Tibial nerve (tissue), 4 donors: ENCODE results near the gene HTRA1. TPM values are rescaled to one million over a fixed set of nuclear protein-coding genes. Genes with fewer than 3 reads are reported as not detected.

Source experiments
- DNase-seq, 2 donors: peaks; one replicate each; pipeline ENCODE4 v3.0.0-alpha.2; 2019; ENCODE audit warnings: low spot score in 2 of 2
- H3K27ac ChIP-seq, 4 donors: fragments of 200-600 bp; sonication (generic) in 3 of 4; one replicate each; pipeline ENCODE4 v1.5.1; 2017 to 2019; ENCODE audit warnings: mild to moderate bottlenecking in 1 of 4
- H3K27me3 ChIP-seq, 2 donors: fragments of 200-600 bp; sonication (generic) in 1 of 2; one replicate each; pipeline versions ENCODE4 v1.5.1 to v1.6.0; 2017 to 2019
- H3K36me3 ChIP-seq, 3 donors: fragments of 200-600 bp; sonication (generic); one replicate each; pipeline ENCODE4 v1.5.1; 2018 to 2019
- H3K4me1 ChIP-seq, 4 donors: fragments of 200-600 bp; sonication (generic) in 3 of 4; one replicate each; pipeline ENCODE4 v1.5.1; 2017 to 2019
- H3K4me3 ChIP-seq, 4 donors: fragments of 200-600 bp; sonication (generic) in 3 of 4; one replicate each; pipeline ENCODE4 v1.5.1; 2017 to 2019; ENCODE audit warnings: mild to moderate bottlenecking in 1 of 4, moderate library complexity in 1 of 4
- H3K9me3 ChIP-seq, 4 donors: fragments of 200-600 bp; sonication (generic) in 3 of 4; one replicate each; pipeline ENCODE4 v1.5.1; 2017 to 2019
- CTCF ChIP-seq, 5 experiments: fragments of 200-600 bp in 3 of 5; fragments of 450-650 bp in 2 of 5; sonication (generic) in 3 of 5; IDR thresholded peaks; one replicate each; pipeline ENCODE4 v1.5.1; 2016 to 2019; ENCODE audit warnings: antibody characterized with exemption in 5 of 5, mild to moderate bottlenecking in 3 of 5, moderate library complexity in 2 of 5
- EP300 ChIP-seq, 2 donors: sonication (generic); formaldehyde crosslinking; IDR thresholded peaks; one replicate each; pipeline ENCODE4 v1.6.1; 2017; ENCODE audit warnings: antibody characterized with exemption in 2 of 2, mild to moderate bottlenecking in 1 of 2
- POLR2A ChIP-seq, 2 donors: fragments of 450-650 bp; IDR thresholded peaks; one replicate each; pipeline ENCODE4 v1.6.1; 2017; ENCODE audit warnings: antibody characterized with exemption in 2 of 2, mild to moderate bottlenecking in 2 of 2, moderate library complexity in 2 of 2
- WGBS, 2 donors: methylation state at CpG; one replicate each; pipeline ENCODE4 v1.1.5; 2018; 5-methylcytosine and 5-hydroxymethylcytosine counted together
- total RNA-seq, 4 donors: library from RNA; depleted of rRNA; stranded (reverse); fragments of >200 nt; gene quantifications; one replicate each; pipeline ENCODE4 v1.1.0, GENCODE V29; 2016

HTRA1 gene
- total RNA-seq, 4 donors from 2014 or later, result 128 to 183 (median 173) TPM

DNA sequence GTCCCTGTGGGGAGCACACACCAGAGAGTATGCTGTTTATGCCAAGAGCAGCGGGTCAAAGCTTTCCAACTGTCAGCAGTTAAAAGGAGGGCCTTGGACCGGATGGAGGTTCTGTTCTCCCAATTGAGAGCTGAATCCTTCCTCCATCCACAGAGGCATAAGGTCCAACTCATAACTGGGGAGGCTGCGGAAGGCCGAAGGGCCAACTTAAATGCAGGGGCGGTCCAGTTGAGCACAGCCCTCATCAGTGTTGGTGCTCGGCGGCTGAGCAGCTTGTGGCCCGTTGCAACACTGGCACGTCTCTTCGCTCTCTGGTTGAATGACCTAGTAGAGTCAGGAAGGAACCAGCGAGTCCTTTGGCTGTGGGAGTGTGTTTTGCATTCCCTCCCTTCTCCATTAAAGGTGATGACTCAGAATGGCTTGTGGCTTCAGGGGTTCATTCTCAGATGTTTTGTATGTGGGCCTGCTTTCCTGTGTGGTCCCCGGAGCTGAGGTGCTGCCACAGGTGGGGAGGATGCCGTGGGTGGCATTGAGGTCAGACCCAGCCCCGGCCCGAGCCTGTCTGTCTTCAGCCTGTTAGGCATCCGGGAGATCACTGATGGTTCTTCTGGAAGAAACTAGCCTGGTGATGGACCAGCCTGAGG lies 54.4 kb downstream of the HTRA1 start:
- H3K4me3 ChIP-seq, result no peak overlapping the region
- WGBS, 2 donors, result 86 to 93% methylated on average over 16 of the region's 16 CpGs
- DNase-seq, result no peak
- H3K27ac ChIP-seq, result no peak overlapping the region
- TF ChIP-seq EP300 (IDR thresholded peaks at IDR 0.05) (no peak), CTCF (IDR thresholded peaks at IDR 0.05) (no peak), POLR2A (IDR thresholded peaks at IDR 0.05) (no peak)
- no peaks in the 10 kb centered on the region for H3K27me3 ChIP-seq
- no peaks in the 10 kb centered on the region for H3K4me1 ChIP-seq
- H3K36me3 ChIP-seq, result peaks cover 0 to 74% (median 0%) of the 10 kb centered on the region in 3 donors
- no peaks in the 10 kb centered on the region for H3K9me3 ChIP-seq

DNA sequence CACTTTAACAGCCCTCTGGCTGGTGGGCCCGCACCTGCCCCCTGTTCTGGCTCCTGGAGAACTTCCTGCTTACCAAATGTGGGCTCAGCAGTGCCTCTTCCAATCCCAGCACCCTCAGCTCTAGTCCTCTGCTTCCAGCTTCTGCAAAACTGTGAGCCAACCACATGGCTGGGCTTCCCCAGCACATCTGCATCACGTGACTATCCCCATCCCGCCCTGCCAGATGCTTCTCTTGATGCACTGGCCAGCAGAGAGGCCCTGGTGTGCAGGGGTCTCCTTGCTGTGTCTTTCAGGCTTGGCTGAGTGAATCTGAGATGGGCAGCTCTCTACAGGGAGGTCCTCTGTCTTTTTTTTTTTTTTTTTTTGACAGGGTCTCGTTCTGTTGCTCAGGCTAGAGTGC lies 55.4 kb downstream of the HTRA1 start:
- H3K9me3 ChIP-seq, result no peaks in the 10 kb centered on the region
- no peaks in the 10 kb centered on the region for H3K4me1 ChIP-seq
- 61 to 83% methylated on average over 4 of the region's 4 CpGs for WGBS, 2 donors
- no peak overlapping the region for H3K27ac ChIP-seq
- TF ChIP-seq POLR2A (IDR thresholded peaks at IDR 0.05), result no peak
- H3K27me3 ChIP-seq, result no peaks in the 10 kb centered on the region
- peaks cover 0 to 64% (median 0%) of the 10 kb centered on the region in 3 donors for H3K36me3 ChIP-seq
- DNase-seq, result no peak
- no peak overlapping the region for H3K4me3 ChIP-seq

GRCh38 chr10:122519144-122519543 lies 57.8 kb downstream of the HTRA1 start:
- Histone ChIP-seq H3K9me3 (no peaks in the 10 kb centered on the region), H3K4me3 (no peak overlapping the region), H3K36me3 (peaks cover 0 to 46% (median 0%) of the 10 kb centered on the region in 3 donors), H3K27me3 (no peaks in the 10 kb centered on the region), H3K4me1 (no peaks in the 10 kb centered on the region), H3K27ac (no peak overlapping the region)
- DNase-seq, result no peak
- TF ChIP-seq POLR2A (IDR thresholded peaks at IDR 0.05) (no peak), EP300 (IDR thresholded peaks at IDR 0.05) (no peak), CTCF (IDR thresholded peaks at IDR 0.05) (no peak)
- WGBS, 2 donors, result 67 to 81% methylated on average over 7 of the region's 7 CpGs

GRCh38 chr10:122519873-122520272 lies 58.5 kb downstream of the HTRA1 start:
- Histone ChIP-seq H3K4me3 (no peak overlapping the region), H3K36me3 (peaks cover 0 to 39% (median 0%) of the 10 kb centered on the region in 3 donors), H3K9me3 (no peaks in the 10 kb centered on the region), H3K4me1 (no peaks in the 10 kb centered on the region), H3K27ac (no peak overlapping the region), H3K27me3 (no peaks in the 10 kb centered on the region)
- no peak for TF ChIP-seq CTCF (IDR thresholded peaks at IDR 0.05)
- DNase-seq, result no peak
- 87% methylated on average over 13 to 15 of the region's 15 CpGs for WGBS, 2 donors

DNA sequence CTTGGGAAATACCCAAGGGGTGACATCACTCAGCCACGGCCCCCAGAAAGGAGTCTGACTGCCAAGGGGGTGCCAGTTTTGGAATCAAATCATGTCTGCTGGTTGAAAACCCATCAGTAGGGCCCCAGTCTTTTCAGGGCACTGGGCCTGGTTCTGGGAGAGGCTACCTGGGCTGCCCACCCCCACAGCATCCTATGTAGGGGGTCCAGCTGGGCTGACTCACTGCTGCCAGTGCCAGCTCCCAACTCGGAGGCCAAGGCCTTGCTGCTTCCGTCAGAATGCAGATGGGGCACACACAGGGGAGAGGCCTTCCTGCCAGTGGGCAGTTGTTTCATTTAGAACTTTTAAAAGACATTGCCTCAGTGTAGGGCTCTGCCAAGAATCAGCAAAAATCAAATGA lies 59.7 kb downstream of the HTRA1 start:
- no peaks in the 10 kb centered on the region for H3K27me3 ChIP-seq
- H3K36me3 ChIP-seq, result peaks cover 0 to 28% (median 0%) of the 10 kb centered on the region in 3 donors
- TF ChIP-seq POLR2A (IDR thresholded peaks at IDR 0.05), result no peak
- TF ChIP-seq EP300 (IDR thresholded peaks at IDR 0.05), result no peak
- no peak for TF ChIP-seq CTCF (IDR thresholded peaks at IDR 0.05)
- no peaks in the 10 kb centered on the region for H3K9me3 ChIP-seq
- no peaks in the 10 kb centered on the region for H3K4me1 ChIP-seq
- no peak overlapping the region for H3K27ac ChIP-seq
- no peak for DNase-seq
- no peak overlapping the region for H3K4me3 ChIP-seq
- WGBS, 2 donors, result 20 to 48% methylated on average over 3 of the region's 3 CpGs

- no peak overlapping the region for H3K4me3 ChIP-seq
These were observed 63.5 kb downstream of the HTRA1 start for GRCh38 chr10:122524811-122525210.

More at GRCh38 chr10:122524811-122525210, 63.5 kb downstream of the HTRA1 start:
- no peaks in the 10 kb centered on the region for H3K4me1 ChIP-seq
- TF ChIP-seq CTCF (IDR thresholded peaks at IDR 0.05) (no peak), EP300 (IDR thresholded peaks at IDR 0.05) (no peak), POLR2A (IDR thresholded peaks at IDR 0.05) (no peak)
- H3K9me3 ChIP-seq, result no peaks in the 10 kb centered on the region
- DNase-seq, result no peak
- H3K27ac ChIP-seq, result no peak overlapping the region
- H3K36me3 ChIP-seq, result no peaks in the 10 kb centered on the region
- H3K27me3 ChIP-seq, result no peaks in the 10 kb centered on the region
- WGBS, 2 donors, result 79 to 94% methylated on average over 2 to 3 of the region's 3 CpGs
